H1 (cell line): ENCODE data around the gene RIPOR2.

Experiments
- CTCF ChIP-seq, 3 experiments: IDR thresholded peaks; 1 replicate in 2 of 3; 2 replicates in 1 of 3; pipeline versions ENCODE4 v1.5.1 to v1.6.1; 2011; ENCODE audit warnings: low read length in 3 of 3, mild to moderate bottlenecking in 3 of 3, inconsistent platforms in 2 of 3, low read depth in 1 of 3, moderate library complexity in 1 of 3; ENCODE audit not compliant: insufficient read depth in 1 of 3; ENCODE audit errors: control extremely low read depth in 1 of 3
- MAX ChIP-seq: IDR thresholded peaks from 2 replicates; pipeline ENCODE4 v1.6.1; 2012; ENCODE audit warnings: inconsistent platforms
- POLR2A ChIP-seq, 2 experiments: IDR thresholded peaks; 1 replicate in 1 of 2; 2 replicates in 1 of 2; pipeline ENCODE4 v1.6.1; 2011; ENCODE audit warnings: low read depth in 2 of 2, low read length in 2 of 2, mild to moderate bottlenecking in 2 of 2; ENCODE audit errors: control extremely low read depth in 1 of 2
- TAF1 ChIP-seq: IDR thresholded peaks from 2 replicates; pipeline ENCODE4 v1.6.1; 2011; ENCODE audit warnings: mild to moderate bottlenecking, low read depth, low read length
- USF2 ChIP-seq: IDR thresholded peaks from 2 replicates; pipeline ENCODE4 v1.6.1; 2011; ENCODE audit warnings: low read length, improper control_type of control experiment

- no peak for TF ChIP-seq POLR2A (IDR thresholded peaks at IDR 0.05; ENCODE audit: control extremely low read depth in 1 of 2, low read depth in 2 of 2, low read length in 2 of 2)
- TF ChIP-seq USF2, result no peak
- no peak for TF ChIP-seq CTCF (IDR thresholded peaks at IDR 0.05; ENCODE audit: control extremely low read depth in 1 of 3, insufficient read depth in 1 of 3, low read depth in 1 of 3, low read length in 3 of 3)
- no peak for TF ChIP-seq TAF1
- no peak for TF ChIP-seq MAX
Observed at GRCh38 chr6:24856901-24857670, 78.7 kb downstream of the RIPOR2 start.
